GM18909 (cell line): ENCODE measurements around the gene SYNJ1.
"Not testable (repeated sequence)": the region's sequence is repeated elsewhere in the genome, so short reads cannot be mapped to it uniquely, and the experiment has no call there.

Source experiments
- ATAC-seq: cut with Tn5 transposase; IDR thresholded peaks from one replicate; pipeline ENCODE4 v1.9.1; 2021; ENCODE audit warnings: mild to moderate bottlenecking; ENCODE audit not compliant: unreplicated experiment, poor library complexity

Gene SYNJ1, protein sequence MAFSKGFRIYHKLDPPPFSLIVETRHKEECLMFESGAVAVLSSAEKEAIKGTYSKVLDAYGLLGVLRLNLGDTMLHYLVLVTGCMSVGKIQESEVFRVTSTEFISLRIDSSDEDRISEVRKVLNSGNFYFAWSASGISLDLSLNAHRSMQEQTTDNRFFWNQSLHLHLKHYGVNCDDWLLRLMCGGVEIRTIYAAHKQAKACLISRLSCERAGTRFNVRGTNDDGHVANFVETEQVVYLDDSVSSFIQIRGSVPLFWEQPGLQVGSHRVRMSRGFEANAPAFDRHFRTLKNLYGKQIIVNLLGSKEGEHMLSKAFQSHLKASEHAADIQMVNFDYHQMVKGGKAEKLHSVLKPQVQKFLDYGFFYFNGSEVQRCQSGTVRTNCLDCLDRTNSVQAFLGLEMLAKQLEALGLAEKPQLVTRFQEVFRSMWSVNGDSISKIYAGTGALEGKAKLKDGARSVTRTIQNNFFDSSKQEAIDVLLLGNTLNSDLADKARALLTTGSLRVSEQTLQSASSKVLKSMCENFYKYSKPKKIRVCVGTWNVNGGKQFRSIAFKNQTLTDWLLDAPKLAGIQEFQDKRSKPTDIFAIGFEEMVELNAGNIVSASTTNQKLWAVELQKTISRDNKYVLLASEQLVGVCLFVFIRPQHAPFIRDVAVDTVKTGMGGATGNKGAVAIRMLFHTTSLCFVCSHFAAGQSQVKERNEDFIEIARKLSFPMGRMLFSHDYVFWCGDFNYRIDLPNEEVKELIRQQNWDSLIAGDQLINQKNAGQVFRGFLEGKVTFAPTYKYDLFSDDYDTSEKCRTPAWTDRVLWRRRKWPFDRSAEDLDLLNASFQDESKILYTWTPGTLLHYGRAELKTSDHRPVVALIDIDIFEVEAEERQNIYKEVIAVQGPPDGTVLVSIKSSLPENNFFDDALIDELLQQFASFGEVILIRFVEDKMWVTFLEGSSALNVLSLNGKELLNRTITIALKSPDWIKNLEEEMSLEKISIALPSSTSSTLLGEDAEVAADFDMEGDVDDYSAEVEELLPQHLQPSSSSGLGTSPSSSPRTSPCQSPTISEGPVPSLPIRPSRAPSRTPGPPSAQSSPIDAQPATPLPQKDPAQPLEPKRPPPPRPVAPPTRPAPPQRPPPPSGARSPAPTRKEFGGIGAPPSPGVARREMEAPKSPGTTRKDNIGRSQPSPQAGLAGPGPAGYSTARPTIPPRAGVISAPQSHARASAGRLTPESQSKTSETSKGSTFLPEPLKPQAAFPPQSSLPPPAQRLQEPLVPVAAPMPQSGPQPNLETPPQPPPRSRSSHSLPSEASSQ (N-terminal part only)

DNA sequence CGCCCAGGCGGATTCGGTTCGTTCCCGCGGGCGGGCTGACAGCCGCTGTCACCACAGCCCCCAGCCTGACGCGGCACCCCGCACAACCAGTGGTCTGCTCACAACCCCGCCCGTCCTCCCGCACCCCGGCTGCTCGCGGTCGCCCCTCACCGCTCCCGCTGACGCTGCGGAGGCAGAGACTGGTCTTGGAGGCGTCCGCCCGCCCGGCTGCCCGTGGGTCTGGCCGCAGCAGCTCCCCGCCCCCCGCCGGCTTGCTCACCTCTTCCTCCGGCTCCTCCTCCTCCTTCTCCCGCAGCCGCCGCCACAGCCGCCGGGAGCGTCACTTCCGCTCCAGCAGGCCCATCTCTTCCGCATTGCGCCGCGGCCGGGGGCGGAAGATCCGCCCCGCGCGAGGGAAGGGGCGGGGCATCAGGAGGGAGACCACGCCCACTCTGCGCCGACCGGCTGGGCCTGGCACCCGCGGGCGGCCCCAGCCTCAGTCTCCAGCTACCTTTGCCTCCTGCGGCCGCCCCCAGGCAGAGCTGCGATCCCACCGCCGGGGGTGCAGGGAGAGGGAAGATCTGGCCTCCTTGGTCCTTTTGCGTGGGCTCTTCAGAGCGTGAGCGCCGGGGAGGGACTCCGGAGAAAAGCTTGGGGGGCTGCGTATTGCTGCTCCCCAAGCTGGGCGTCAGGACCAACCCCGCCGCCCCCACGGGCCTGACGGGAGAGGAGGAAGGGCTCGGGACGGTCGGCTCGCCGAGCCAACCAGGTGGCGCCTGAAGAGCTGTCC, at the start of gene SYNJ1:
TSS of gene SYNJ1 (minus strand) at position 327 of the 769 bp plus-strand sequence. CDS start 1,118 bp downstream, outside the sequence.
- peak; percentile 95 for ATAC-seq

DNA sequence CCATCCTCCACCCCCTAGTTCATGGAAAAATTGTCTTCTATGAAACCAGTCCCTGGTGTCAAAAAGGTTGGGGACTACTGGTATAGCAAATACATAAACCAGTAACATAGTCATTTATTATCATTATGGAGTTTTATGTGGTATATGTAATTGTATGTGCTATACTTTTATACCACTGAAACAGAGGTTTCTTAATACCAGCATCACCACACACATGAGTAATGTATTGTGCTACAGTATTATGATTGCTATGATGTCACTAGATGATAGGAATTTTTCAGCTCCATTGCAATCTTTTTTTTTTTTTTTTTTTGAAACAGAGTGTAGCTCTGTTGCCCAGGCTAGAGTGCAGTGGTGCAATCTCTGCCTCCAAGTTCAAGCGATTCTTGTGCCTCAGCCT, 49.5 kb upstream of the SYNJ1 start:
- ATAC-seq: no peak

DNA sequence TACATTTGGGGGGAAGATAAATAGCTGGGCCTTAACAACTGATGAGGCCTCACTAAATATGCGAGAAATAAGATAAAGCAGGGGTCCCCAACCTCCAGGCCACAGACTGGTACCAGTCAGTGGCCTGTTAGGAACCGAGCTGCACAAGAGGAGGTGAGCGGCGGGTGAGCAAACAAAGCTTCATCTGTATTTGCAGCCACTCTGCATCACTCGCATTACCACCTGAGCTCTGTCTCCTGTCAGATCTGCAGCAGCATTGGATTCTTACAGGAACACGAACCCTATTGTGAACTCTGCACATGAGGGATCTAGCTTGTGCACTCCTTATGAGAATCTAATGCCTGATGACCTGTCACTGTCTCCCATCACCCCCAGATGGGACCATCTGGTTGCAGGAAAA, 48.9 kb upstream of the SYNJ1 start:
- ATAC-seq: no peak

DNA sequence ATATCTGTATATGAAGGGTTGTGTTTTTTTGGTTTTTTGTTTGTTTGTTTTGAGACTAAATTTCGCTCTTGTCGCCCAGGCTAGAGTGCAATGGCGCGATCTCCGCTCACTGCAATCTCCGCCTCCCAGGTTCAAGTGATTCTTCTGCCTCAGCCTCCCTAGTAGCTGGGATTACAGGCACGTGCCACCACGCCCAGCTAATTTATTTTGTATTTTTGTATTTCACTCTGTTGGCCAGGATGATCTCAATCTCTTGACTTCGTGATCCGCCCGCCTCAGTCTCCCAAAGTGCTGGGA, 45.2 kb upstream of the SYNJ1 start:
- ATAC-seq: not testable (repeated sequence)

DNA sequence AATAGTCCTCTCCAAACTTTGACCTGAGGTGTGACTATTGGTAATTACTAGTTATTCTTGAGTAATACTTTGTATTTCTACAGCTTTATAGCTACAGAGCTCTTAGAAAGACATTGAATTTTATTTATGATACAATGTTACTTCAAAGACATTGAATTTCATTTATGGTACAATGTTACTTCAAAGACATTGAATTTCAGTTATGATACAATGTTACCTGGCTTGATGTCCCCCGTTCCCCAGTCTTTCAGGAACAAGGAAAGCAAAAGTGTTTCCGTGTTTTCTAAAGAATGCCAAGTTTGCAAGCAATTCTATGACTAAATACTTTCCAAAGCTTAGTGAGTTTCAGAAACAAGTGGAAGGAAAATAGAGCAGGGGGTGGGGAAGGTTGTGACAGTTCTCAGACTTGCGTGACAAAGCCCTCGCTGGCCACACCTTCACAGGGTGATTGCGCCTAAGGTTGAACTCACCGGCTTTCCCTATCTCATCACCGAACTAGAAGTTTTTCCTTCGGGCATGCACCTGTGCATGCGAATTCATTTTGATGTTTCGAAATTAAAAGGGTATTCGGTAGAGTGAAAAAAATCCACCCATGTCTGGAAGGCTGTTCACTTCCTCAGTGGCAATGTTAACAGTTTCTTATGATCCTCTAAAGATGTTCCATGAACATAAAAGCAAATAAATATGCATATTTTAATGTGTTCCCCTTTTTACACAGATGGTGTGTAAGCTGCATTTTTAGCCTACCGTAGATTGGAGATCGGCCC, 44.7 kb upstream of the SYNJ1 start:
- no peak for ATAC-seq

DNA sequence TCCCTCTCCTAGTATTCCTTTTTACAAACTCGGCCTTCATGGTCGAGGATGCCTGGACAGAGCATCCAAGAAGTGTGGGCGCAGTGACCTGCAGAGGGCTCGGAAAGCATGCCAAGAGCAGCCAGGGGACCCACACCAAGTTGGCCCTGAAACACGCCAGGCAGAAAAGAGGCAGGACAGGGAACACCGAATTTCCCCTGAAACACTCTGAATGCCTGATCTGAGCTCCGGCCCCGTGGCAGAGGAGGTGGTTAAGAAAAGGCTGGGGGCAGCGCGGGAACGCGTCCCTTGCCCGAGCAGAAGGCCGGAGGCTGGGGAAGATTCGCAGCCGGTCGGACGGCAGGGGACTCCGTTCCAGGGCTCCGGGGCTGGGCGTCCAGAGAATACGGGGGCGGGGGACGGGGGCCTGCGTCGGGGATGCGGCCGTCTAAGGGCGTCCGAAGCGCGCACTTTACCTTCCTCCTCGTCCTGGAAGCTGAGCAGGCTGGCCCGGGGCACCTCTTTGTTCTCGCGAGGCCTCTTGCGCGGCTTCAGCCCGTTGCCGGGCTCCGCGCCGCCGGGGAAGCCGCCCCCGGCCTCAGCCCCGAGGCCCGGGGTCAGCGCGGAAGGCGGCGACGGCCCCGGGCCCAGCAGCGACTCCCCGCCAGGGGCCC, 43.2 kb upstream of the SYNJ1 start:
- peak; percentile 45 for ATAC-seq

DNA sequence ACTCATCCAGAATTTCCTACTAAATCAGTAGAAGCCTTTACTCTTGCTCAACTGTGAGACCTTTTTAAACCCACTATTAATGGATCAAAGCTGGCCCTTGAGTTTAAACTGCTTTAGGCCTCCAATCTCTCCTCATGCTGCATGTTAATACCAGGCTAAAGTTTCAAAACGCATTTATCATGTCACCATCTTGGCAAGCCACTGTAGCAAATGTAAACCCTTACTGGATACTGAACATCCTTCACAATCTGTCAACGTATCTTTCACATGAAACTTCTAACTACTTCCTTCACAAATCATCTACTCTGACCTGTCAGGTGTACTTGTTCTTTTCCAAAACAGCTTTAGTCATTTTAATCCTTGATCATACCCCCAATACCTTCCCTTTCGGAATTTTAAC, 40.7 kb upstream of the SYNJ1 start:
- ATAC-seq: no peak

DNA sequence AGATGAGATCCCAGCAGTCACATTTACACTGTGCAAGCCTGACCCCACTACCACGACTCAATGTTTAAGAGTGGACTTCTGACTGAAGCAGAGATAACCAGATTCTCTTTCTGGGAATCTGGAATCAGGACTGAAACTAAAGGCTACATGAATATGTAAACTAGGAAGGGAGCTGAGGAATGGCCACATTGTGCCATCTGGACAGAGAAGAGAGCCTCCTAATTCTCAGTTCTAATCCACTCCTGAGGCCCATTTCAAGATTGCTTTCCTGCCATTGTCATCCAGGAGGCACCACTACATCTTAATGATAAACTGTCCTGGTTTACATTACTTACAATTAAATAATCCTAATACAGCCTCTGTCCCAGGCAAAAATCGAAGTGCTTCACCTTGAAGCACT, 37.2 kb upstream of the SYNJ1 start:
- no peak for ATAC-seq

DNA sequence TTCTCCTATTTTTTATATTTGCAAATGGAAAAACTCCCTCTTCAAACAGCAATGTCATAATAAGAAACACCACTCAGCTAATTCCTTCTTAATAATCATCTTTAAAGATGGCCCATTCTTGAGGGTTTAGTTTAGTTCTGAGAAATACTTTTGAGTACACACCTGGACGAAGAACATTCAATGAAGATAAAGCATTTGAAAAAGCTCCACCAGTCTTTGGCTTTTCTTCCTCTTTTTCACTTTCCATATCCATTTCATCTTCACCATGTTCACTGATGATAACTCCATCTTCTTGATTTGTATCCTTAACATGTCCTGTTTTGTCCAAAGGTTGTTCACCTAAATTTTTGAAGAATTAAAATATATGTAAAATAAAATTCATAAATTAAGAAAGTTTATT, 36.4 kb upstream of the SYNJ1 start:
- ATAC-seq: no peak

DNA sequence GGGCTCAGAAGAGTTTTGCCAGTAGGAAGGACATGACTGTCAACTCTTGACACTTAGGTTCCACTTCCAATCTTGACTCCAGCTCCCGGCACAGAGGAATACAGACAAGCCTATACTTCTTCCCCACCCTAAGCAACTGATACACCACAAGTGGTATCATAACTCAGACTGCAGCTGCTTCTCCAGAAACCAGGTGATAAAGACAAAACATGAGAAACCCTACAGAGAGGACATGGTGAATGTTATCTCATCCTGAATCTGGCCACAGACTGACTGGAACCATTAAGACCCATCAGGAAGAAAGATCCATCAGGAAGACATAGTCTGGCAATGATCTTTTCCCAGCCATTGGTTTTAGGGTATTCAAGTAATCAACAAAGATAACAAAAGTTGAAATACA, 30.0 kb upstream of the SYNJ1 start:
- ATAC-seq: no peak

DNA sequence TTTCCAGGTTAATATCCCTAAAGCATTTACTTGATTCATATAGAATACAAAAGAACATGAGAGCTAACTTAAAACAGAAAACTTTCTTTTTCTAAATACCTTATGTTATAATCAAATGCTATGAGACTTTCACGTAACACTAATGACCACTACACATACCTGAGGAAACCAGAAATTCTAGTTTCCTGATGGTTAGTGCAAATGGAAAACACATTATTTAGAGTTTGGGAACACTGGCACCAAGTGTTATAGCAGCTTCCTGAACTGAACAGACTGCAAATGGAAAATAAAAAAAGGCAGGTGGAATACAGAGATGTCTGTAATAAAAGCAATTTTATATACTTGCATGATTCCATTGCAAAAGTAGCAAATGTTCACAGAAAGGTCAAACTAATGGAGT, 28.3 kb upstream of the SYNJ1 start:
- ATAC-seq: no peak

DNA sequence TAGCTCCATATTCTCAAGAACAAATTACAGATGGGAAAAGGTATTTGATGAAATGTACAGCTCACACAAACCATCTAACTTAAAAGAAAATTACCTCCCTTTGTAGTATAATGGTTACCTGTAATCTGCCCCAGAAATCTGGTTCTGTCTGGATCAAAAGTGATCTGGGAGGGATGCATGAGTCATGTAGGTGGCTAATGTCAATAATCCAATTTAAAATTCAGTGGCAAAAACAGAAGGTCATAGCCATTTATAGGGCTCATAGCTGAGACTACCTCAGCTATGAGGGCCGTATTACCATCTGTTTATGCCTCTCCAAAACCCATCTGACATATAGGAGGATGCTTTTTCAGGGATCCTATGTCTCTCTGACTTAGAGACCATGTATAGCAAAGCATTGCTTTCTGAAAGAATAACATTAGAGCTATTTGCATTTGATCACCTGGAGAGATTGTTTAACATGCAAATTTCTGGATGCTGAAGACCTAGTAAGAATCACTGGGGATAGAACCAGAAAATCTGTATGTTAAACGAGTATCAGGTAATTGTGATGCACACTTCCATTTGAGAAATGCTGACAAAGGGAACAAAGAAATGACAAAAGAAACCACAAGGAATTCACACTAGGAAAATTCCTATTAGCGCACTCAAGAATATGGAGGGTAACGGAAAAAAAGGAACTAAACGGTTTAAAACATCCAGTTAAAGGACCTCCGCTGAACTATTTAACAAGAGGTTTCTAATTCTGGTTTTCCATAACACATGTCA, 26.2 kb upstream of the SYNJ1 start:
- no peak for ATAC-seq

DNA sequence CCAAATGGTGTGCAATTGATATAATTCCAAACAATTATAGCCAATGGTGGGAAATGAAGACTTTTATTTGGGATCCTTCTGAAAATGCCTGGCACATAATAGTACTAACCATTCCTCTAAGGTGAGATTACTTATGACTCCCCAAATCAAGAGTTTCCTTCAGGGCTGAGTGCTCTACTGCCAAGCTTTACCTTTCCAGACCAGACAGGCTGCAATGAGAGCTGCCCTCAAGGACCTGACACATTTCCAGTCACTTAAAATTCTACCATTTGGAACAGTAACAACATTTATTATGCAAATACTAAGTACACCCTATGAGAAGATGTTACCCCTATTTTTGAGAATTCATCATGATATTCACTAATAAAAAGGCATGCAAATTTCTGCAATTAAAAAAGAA, 22.6 kb upstream of the SYNJ1 start:
- no peak for ATAC-seq

DNA sequence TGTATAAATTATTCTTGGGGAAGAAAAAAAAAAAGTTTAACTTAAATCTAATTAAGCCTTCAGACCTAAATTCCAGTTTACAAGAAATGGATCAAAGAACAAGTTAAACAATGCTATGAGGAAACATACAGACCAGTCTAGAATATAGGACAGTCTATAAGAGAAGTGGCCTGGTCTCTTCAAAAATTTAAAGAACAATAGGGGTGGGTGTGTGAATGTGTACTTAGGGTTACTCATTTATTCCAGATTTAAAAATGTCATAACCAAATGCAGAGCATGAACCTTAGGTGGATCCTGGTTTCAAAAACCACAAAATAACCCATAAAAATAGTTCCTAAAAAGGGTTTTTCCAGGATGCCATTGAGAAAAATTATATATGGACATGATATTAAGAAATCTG, 21.8 kb upstream of the SYNJ1 start:
- no peak for ATAC-seq

DNA sequence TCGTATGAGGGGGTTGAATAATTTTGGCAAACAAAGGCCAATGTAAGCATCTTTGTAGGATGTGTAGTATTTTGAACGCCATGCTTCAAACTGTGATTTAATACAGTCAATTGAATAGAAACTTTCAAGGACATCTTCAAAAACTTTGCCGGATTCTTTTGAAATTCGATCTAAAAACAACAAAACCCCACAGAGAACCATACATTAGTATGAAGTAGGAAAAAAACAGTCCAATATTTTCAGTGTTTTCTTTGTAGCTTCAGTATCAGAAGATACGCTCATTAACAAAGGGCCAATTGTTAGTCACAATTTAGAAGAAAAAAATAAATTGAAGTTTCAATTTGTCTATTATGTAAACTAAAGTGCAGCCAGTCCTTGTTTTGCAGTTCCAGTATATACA, 20.7 kb upstream of the SYNJ1 start:
- no peak for ATAC-seq

DNA sequence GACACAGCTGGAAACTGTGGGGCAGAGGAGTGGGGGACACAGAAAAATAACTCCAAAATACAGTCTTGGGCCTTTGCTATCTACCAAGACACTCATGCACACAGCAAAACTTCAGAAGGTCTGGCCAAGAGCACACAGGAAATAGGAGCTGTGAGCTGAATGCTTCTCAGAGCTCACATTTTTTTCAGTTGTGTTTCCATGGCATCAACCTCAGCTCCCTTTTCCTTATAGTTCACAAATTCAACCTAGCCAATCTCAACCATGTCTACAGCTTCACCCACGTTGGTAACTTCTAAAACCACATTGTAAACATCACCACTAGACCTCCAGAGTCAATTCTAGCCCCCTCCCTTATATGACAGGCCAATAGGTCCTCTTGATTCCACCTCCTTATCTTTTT, 19.6 kb upstream of the SYNJ1 start:
- no peak for ATAC-seq

DNA sequence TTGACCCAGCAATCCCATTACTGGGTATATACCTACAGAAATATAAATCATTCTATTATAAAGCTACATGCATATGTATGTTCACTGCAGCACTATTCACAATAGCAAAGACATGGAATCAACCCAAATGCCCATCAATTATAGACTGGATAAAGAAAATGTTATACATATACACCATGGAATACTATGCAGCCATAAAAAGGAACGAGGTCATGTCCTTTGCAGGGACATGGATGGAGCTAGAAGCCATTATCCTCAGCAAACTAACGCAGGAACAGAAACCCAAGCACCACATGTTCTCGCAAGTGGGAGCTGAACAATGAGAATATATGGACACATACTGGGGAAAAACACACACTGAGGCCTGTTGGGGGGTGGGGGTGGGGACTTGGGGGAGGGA, 18.9 kb upstream of the SYNJ1 start:
- ATAC-seq: not testable (repeated sequence)

DNA sequence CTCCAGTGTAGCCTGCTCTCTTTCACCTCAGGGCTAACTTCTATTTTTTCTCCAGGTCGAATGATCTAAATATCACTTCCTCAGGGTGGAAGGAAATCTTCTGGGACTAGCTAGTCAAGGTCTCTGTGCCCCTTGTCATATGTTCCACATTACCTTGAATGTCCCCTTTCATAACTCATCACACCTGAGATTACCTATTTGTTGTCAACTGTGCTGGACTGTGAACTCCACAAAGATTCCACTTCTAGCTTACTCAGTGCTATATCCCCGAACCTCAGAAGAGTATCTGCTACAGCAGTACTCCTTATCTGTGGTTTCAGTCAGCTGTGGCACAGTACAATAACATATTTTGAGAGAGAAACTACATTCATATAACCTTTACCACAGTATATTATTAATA, 14.6 kb upstream of the SYNJ1 start:
- no peak for ATAC-seq
